Esophagus muscularis mucosa (tissue), 3 donors: ENCODE measurements around the gene RPS17.

ENCODE experiments used
- CTCF ChIP-seq, 3 experiments: fragments of 200-600 bp in 2 of 3; fragments of 450-650 bp in 1 of 3; sonication (generic) in 2 of 3; IDR thresholded peaks; one replicate each; pipeline ENCODE4 v1.5.1; 2017 to 2019; ENCODE audit warnings: antibody characterized with exemption in 3 of 3, mild to moderate bottlenecking in 2 of 3, moderate library complexity in 1 of 3
- EP300 ChIP-seq: sonication (generic); formaldehyde crosslinking; IDR thresholded peaks from one replicate; pipeline ENCODE4 v1.6.1; 2017; ENCODE audit warnings: antibody characterized with exemption

- TF ChIP-seq CTCF (IDR thresholded peaks at IDR 0.05) (no peak), EP300 (no peak)
Observed at GRCh38 chr15:82569834-82570233, 29.6 kb upstream of the RPS17 start.
